HCT116 (cell line): ENCODE data around the gene RFX2. TPM values are rescaled to one million over a fixed set of nuclear protein-coding genes. Genes with fewer than 3 reads are reported as not detected.

ENCODE experiments used
- ATAC-seq: fragments of 200-7000 bp; cut with Tn5 transposase; 2 replicates; pipeline ENCODE4 v1.9.1; 2020; ENCODE audit warnings: mild to moderate bottlenecking, moderate library complexity
- BruUV-seq: library from RNA; stranded (reverse); fragments of 400-500 nt; replicated peaks from 2 replicates; lab custom pipeline; 2021; lab: Mats Ljungman, UMichigan
- CTCF ChIA-PET: fragments of 300-600 bp; sonication (Branson Sonifier 250); formaldehyde crosslinking; loops from one replicate; lab custom pipeline; 2021; ENCODE audit warnings: antibody characterized with exemption; lab: Charles Lee
- POLR2A ChIA-PET: fragments of 300-600, 350-600 bp; sonication (Branson Sonifier 250); formaldehyde crosslinking; loops from one replicate; lab custom pipeline; 2021; ENCODE audit warnings: antibody characterized with exemption; lab: Charles Lee
- RAD21 ChIA-PET, 2 experiments: fragments of 300-600 bp; sonication (Branson Sonifier 250); formaldehyde crosslinking; loops; one replicate each; lab custom pipeline; 2023; ENCODE audit warnings: low total read pairs in 2 of 2; ENCODE audit not compliant: uncharacterized antibody in 2 of 2, unreplicated experiment in 2 of 2, low non-redundant PET in 1 of 2; lab: Charles Lee
- DNase-seq: peaks from one replicate; pipeline ENCODE4 v3.0.0-alpha.2; 2010; ENCODE audit warnings: low read depth, low spot score
- H2AFZ ChIP-seq: fragments of 200-600 bp; shearing (Covaris generic), sonication (generic); 2 replicates; pipeline ENCODE4 v1.6.1; 2017; ENCODE audit warnings: low read depth, mixed run types, mixed read lengths, antibody characterized with exemption, low read length; ENCODE audit not compliant: poor library complexity, severe bottlenecking
- H3K27ac ChIP-seq: 2 replicates; pipeline ENCODE4 v1.5.1; 2012; ENCODE audit warnings: low read depth, low read length
- H3K27me3 ChIP-seq: fragments of 200-600 bp; sonication (generic); 2 replicates; pipeline ENCODE4 v1.6.1; 2016; ENCODE audit warnings: mixed run types, low read length, mixed read lengths; ENCODE audit not compliant: insufficient read depth
- H3K36me3 ChIP-seq, 2 experiments: fragments of 200-500 bp in 1 of 2; fragments of 200-600 bp in 1 of 2; sonication (Bioruptor generic) in 1 of 2; sonication (generic) in 1 of 2; 2 replicates each; pipeline versions ENCODE4 v1.5.1 to v1.6.1; 2014 to 2016; ENCODE audit warnings: low read length in 2 of 2, inconsistent platforms in 1 of 2, mixed read lengths in 1 of 2, mixed run types in 1 of 2; ENCODE audit not compliant: insufficient read depth in 2 of 2, control insufficient read depth in 1 of 2
- H3K4me1 ChIP-seq, 2 experiments: fragments of 200-600 bp in 1 of 2; sonication (generic) in 1 of 2; 2 replicates each; pipeline versions ENCODE4 v1.5.1 to v1.6.1; 2012 to 2017; ENCODE audit warnings: low read length in 2 of 2, inconsistent platforms in 1 of 2, mild to moderate bottlenecking in 1 of 2, mixed read lengths in 1 of 2, mixed run types in 1 of 2, moderate library complexity in 1 of 2; ENCODE audit not compliant: insufficient read depth in 2 of 2, control insufficient read depth in 1 of 2
- H3K4me2 ChIP-seq: fragments of 200-600 bp; sonication (generic); 2 replicates; pipeline ENCODE4 v1.6.1; 2017; ENCODE audit warnings: mixed run types, low read length, mixed read lengths
- H3K4me3 ChIP-seq, 2 experiments: fragments of 200-600 bp in 1 of 2; sonication (generic) in 1 of 2; replicated peaks in 1 of 2; 2 replicates each; pipeline ENCODE4 v1.5.1; 2011 to 2016; ENCODE audit warnings: low read length in 2 of 2, control low read depth in 1 of 2, low read depth in 1 of 2, mild to moderate bottlenecking in 1 of 2, mixed read lengths in 1 of 2, mixed run types in 1 of 2
- H3K79me2 ChIP-seq: fragments of 200-600 bp; sonication (generic); 2 replicates; pipeline ENCODE4 v1.6.1; 2017; ENCODE audit warnings: mild to moderate bottlenecking, mixed run types, low read length, moderate library complexity, mixed read lengths; ENCODE audit not compliant: insufficient read depth
- H3K9ac ChIP-seq: fragments of 200-600 bp; sonication (generic); 2 replicates; pipeline ENCODE4 v1.6.1; 2016; ENCODE audit warnings: low read length, mixed read lengths
- H3K9me2 ChIP-seq: fragments of 200-600 bp; sonication (generic), shearing (Covaris generic); 2 replicates; pipeline ENCODE4 v1.6.1; 2017; ENCODE audit warnings: mixed run types, mild to moderate bottlenecking, moderate library complexity; ENCODE audit not compliant: insufficient read depth
- H3K9me3 ChIP-seq, 2 experiments: fragments of 200-500 bp in 1 of 2; fragments of 200-600 bp in 1 of 2; sonication (Bioruptor generic) in 1 of 2; sonication (generic) in 1 of 2; 2 replicates each; pipeline ENCODE4 v1.6.1; 2014 to 2017; ENCODE audit warnings: low read length in 2 of 2, mixed read lengths in 2 of 2, inconsistent platforms in 1 of 2, low read depth in 1 of 2, mild to moderate bottlenecking in 1 of 2, mixed run types in 1 of 2, moderate library complexity in 1 of 2; ENCODE audit not compliant: control insufficient read depth in 1 of 2, insufficient read depth in 1 of 2
- H4K20me1 ChIP-seq: fragments of 200-600 bp; sonication (generic), shearing (Covaris generic); 2 replicates; pipeline ENCODE4 v1.6.1; 2017; ENCODE audit warnings: mixed run types, mild to moderate bottlenecking, moderate library complexity; ENCODE audit not compliant: insufficient read depth
- ATF3 ChIP-seq: IDR thresholded peaks from 2 replicates; pipeline ENCODE4 v1.6.1; 2012
- CBX3 ChIP-seq: IDR thresholded peaks from 2 replicates; pipeline ENCODE4 v1.6.1; 2012; ENCODE audit warnings: low read depth
- CTCF ChIP-seq, 3 experiments: fragments of 200-600 bp in 1 of 3; sonication (generic) in 1 of 3; IDR thresholded peaks in 2 of 3; conservative IDR thresholded peaks in 1 of 3; 2 replicates each; pipeline ENCODE4 v1.5.1; 2012 to 2017; ENCODE audit warnings: low read depth in 2 of 3, low read length in 2 of 3, antibody characterized with exemption in 1 of 3, borderline replicate concordance in 1 of 3, control low read depth in 1 of 3, mild to moderate bottlenecking in 1 of 3, mixed read lengths in 1 of 3, mixed run types in 1 of 3, moderate library complexity in 1 of 3; ENCODE audit not compliant: insufficient read depth in 1 of 3
- EGR1 ChIP-seq: IDR thresholded peaks from 2 replicates; pipeline ENCODE4 v1.6.1; 2012; ENCODE audit warnings: low read depth
- EZH2 ChIP-seq: fragments of 200-600 bp; sonication (generic); IDR thresholded peaks from 2 replicates; pipeline ENCODE4 v1.6.1; 2017; ENCODE audit warnings: antibody characterized with exemption, mixed run types
- EZH2phosphoT487 ChIP-seq: fragments of 200-600 bp; IDR thresholded peaks from 2 replicates; pipeline ENCODE4 v1.6.1; 2018; ENCODE audit warnings: antibody characterized with exemption, borderline replicate concordance
- FOSL1 ChIP-seq: IDR thresholded peaks from 2 replicates; pipeline ENCODE4 v1.6.1; 2012; ENCODE audit warnings: low read depth
- JUND ChIP-seq: IDR thresholded peaks from 2 replicates; pipeline ENCODE4 v1.6.1; 2012
- POLR2A ChIP-seq: IDR thresholded peaks from 2 replicates; pipeline ENCODE4 v1.7.0; 2011; ENCODE audit warnings: borderline replicate concordance; ENCODE audit not compliant: insufficient read depth, insufficient read length; ENCODE audit errors: extremely low read depth
- POLR2AphosphoS5 ChIP-seq: IDR thresholded peaks from 2 replicates; pipeline ENCODE4 v1.6.1; 2011; ENCODE audit warnings: mild to moderate bottlenecking, low read depth, low read length, moderate library complexity
- RAD21 ChIP-seq: IDR thresholded peaks from 2 replicates; pipeline ENCODE4 v1.6.1; 2012; ENCODE audit warnings: low read depth, mild to moderate bottlenecking
- REST ChIP-seq: IDR thresholded peaks from 2 replicates; pipeline ENCODE4 v1.6.1; 2012; ENCODE audit warnings: low read depth
- SIN3A ChIP-seq: IDR thresholded peaks from 2 replicates; pipeline ENCODE4 v1.6.1; 2012; ENCODE audit warnings: low read depth
- TCF7L2 ChIP-seq: IDR thresholded peaks from 2 replicates; pipeline ENCODE4 v1.7.0; 2011; ENCODE audit warnings: borderline replicate concordance, inconsistent platforms; ENCODE audit not compliant: insufficient read depth, insufficient read length; ENCODE audit errors: extremely low read depth
- ZBTB33 ChIP-seq: IDR thresholded peaks from 2 replicates; pipeline ENCODE4 v1.6.1; 2011; ENCODE audit warnings: mild to moderate bottlenecking, low read length, moderate library complexity; ENCODE audit not compliant: insufficient replicate concordance; ENCODE audit errors: extremely low read depth
- ZFX ChIP-seq: fragments of 450-650 bp; IDR thresholded peaks from 2 replicates; pipeline ENCODE4 v1.6.1; 2017
- ZNF274 ChIP-seq: fragments of 200-500 bp; sonication (Bioruptor generic); IDR thresholded peaks from 2 replicates; pipeline ENCODE4 v1.6.1; 2014; ENCODE audit warnings: mild to moderate bottlenecking, low read depth, low read length, inconsistent platforms
- intact Hi-C: fragments of 100-400 bp; cut with micrococcal nuclease; formaldehyde crosslinking; loops from 2 replicates; pipeline ENCODE4 v1.10.0; 2022
- total RNA-seq: library from RNA; stranded (reverse); gene quantifications from one replicate; pipeline ENCODE4 v1.2.1, GENCODE V29; 2021; ENCODE audit not compliant: unreplicated experiment

Gene RFX2
- total RNA-seq, 1 experiment from 2014 or later, result 13.7 TPM

- no peaks in the 10 kb centered on the region for H3K27me3 ChIP-seq
- H3K27ac ChIP-seq, result no peak overlapping the region
- no peaks in the 10 kb centered on the region for H3K79me2 ChIP-seq
- H3K4me1 ChIP-seq, result peaks cover 0 to 7% of the 10 kb centered on the region in 2 experiments; a peak in 1 of 4 replicates
- no peaks in the 10 kb centered on the region for H3K9me3 ChIP-seq
- DNase-seq (no peak), ATAC-seq (no peak)
- H3K9ac ChIP-seq, result no peak overlapping the region
- TF ChIP-seq TCF7L2 (no peak), CBX3 (no peak), POLR2A (no peak), EGR1 (no peak), FOSL1 (no peak), CTCF (IDR thresholded peaks at IDR 0.05 in 2 of 3, conservative IDR thresholded peaks at IDR 0.05 in 1 of 3; ENCODE audit: borderline replicate concordance in 1 of 3, insufficient read depth in 1 of 3, low read depth in 2 of 3, low read length in 2 of 3) (no peak), EZH2 (no peak), ZNF274 (no peak), SIN3A (no peak), ATF3 (no peak), ZBTB33 (no peak), POLR2AphosphoS5 (no peak), REST (no peak), JUND (no peak), RAD21 (no peak), EZH2phosphoT487 (no peak), ZFX (no peak)
- H4K20me1 ChIP-seq, result no peaks in the 10 kb centered on the region
- H3K9me2 ChIP-seq, result no peaks in the 10 kb centered on the region
- H3K36me3 ChIP-seq, result no peaks in the 10 kb centered on the region
- no TSS peak for BruUV-seq
- RAD21 ChIA-PET, result no interaction called here
- intact Hi-C loops, result no loop called here
- H3K4me2 ChIP-seq, result no peak overlapping the region
- POLR2A ChIA-PET, result no interaction called here
- CTCF ChIA-PET, result interaction anchor here (1.3 kb wide), 1 partner anchor 12 kb away, joined by 3 read pairs; no protein-coding TSS in a partner anchor
- no peak overlapping the region for H2AFZ ChIP-seq
- no peak overlapping the region for H3K4me3 ChIP-seq
Observed at GRCh38 chr19:6099599-6099998, 10.7 kb downstream of the RFX2 start.
